Measurements from ENCODE around the gene MDGA2. TPM values are rescaled to one million over a fixed set of nuclear protein-coding genes. Genes with fewer than 3 reads are reported as not detected.

The MDGA2 gene
- total RNA-seq, 1 donor from 2014 or later, result not detected

- TF ChIP-seq CTCF (IDR thresholded peaks at IDR 0.05), result no peak
- intact Hi-C loops (cut with DNase I), result no loop called here
- DNase-seq (no peak), ATAC-seq (no peak)
- no peaks in the 10 kb centered on the region for H3K4me1 ChIP-seq
- H3K4me3 ChIP-seq, result no peak overlapping the region
- H3K27ac ChIP-seq, result no peak overlapping the region
- no peaks in the 10 kb centered on the region for H3K36me3 ChIP-seq
- no peaks in the 10 kb centered on the region for H3K9me3 ChIP-seq
- H3K27me3 ChIP-seq, result no peaks in the 10 kb centered on the region
Observed at GRCh38 chr14:47511829-47512228, 163.6 kb downstream of the MDGA2 start.

GRCh38 chr14:47509957-47510356 is 165.4 kb downstream of the MDGA2 start:
- Histone ChIP-seq H3K36me3 (no peaks in the 10 kb centered on the region), H3K27me3 (no peaks in the 10 kb centered on the region), H3K4me3 (no peak overlapping the region), H3K9me3 (no peaks in the 10 kb centered on the region), H3K27ac (no peak overlapping the region), H3K4me1 (no peaks in the 10 kb centered on the region)
- intact Hi-C loops (cut with DNase I), result no loop called here
- TF ChIP-seq CTCF (IDR thresholded peaks at IDR 0.05), result no peak
- no peak for ATAC-seq
- no peak for DNase-seq

- intact Hi-C loops (cut with DNase I), result no loop called here
- Histone ChIP-seq H3K36me3 (no peaks in the 10 kb centered on the region), H3K27ac (no peak overlapping the region), H3K27me3 (no peaks in the 10 kb centered on the region), H3K4me1 (no peaks in the 10 kb centered on the region), H3K4me3 (no peak overlapping the region), H3K9me3 (no peaks in the 10 kb centered on the region)
- DNase-seq, result no peak
- no peak for TF ChIP-seq CTCF (IDR thresholded peaks at IDR 0.05)
- no peak for ATAC-seq
Observed at GRCh38 chr14:47507861-47508260, 167.5 kb downstream of the MDGA2 start.

GRCh38 chr14:47500369-47500768 is 175.0 kb downstream of the MDGA2 start:
- DNase-seq (no peak), ATAC-seq (no peak)
- no peaks in the 10 kb centered on the region for H3K36me3 ChIP-seq
- H3K27me3 ChIP-seq, result no peaks in the 10 kb centered on the region
- no peak overlapping the region for H3K4me3 ChIP-seq
- H3K27ac ChIP-seq, result no peak overlapping the region
- no peak for TF ChIP-seq CTCF (IDR thresholded peaks at IDR 0.05)
- H3K9me3 ChIP-seq, result no peaks in the 10 kb centered on the region
- H3K4me1 ChIP-seq, result no peaks in the 10 kb centered on the region
- intact Hi-C loops (cut with DNase I), result no loop called here

GRCh38 chr14:47490766-47491165 is 184.6 kb downstream of the MDGA2 start:
- intact Hi-C loops (cut with DNase I), result no loop called here
- H3K27me3 ChIP-seq, result no peaks in the 10 kb centered on the region
- TF ChIP-seq CTCF (IDR thresholded peaks at IDR 0.05), result no peak
- no peak for ATAC-seq
- DNase-seq, result no peak
- H3K36me3 ChIP-seq, result no peaks in the 10 kb centered on the region
- H3K9me3 ChIP-seq, result no peaks in the 10 kb centered on the region
- H3K4me1 ChIP-seq, result no peaks in the 10 kb centered on the region
- no peak overlapping the region for H3K27ac ChIP-seq
- H3K4me3 ChIP-seq, result no peak overlapping the region

- ATAC-seq, result no peak
- no peak for TF ChIP-seq CTCF (IDR thresholded peaks at IDR 0.05)
- Histone ChIP-seq H3K4me1 (no peaks in the 10 kb centered on the region), H3K9me3 (no peaks in the 10 kb centered on the region), H3K27me3 (no peaks in the 10 kb centered on the region), H3K27ac (no peak overlapping the region), H3K36me3 (no peaks in the 10 kb centered on the region), H3K4me3 (no peak overlapping the region)
- no peak for DNase-seq
- intact Hi-C loops (cut with DNase I), result no loop called here
Observed at GRCh38 chr14:47490353-47490752, 185.1 kb downstream of the MDGA2 start.

All from upper lobe of right lung (tissue), 1 donor.